ENCODE results near the gene KRTAP20-2.

DNA sequence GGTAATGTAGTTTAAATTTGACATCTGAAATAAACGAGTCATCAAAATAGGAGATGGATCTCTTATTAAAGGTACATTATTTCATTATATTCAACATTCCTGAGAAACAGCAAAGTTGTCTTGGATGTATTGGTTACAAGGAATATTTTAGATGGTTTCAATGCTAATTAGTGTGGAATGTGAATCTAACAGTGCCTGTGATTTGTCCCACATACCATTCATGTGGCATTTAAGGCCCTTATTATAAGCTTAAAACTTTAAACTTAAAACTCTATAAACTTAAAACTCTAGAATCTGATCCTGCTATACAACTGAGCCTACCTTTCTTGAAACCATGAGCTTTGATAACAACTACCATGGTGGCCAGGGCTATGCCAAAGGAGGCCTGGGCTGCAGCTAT, 34.2 kb upstream of the KRTAP20-2 start, which contains the start of gene KRTAP22-1:
- TF ChIP-seq RARB (CRISPR knock-in tag; IDR thresholded peaks at IDR 0.05) (no peak), GLIS3 (CRISPR knock-in tag; IDR thresholded peaks at IDR 0.05) (no peak), SNAI2 (CRISPR knock-in tag; IDR thresholded peaks at IDR 0.05) (no peak), ARNTL (CRISPR knock-in tag; IDR thresholded peaks at IDR 0.05; ENCODE audit: borderline replicate concordance, low read depth) (no peak), ZFP3 (CRISPR knock-in tag; IDR thresholded peaks at IDR 0.05) (no peak), ZNF70 (CRISPR knock-in tag; IDR thresholded peaks at IDR 0.05) (no peak), ZFP30 (CRISPR knock-in tag; IDR thresholded peaks at IDR 0.05) (no peak), TCF4 (CRISPR knock-in tag; IDR thresholded peaks at IDR 0.05; ENCODE audit: borderline replicate concordance) (no peak), ISL1 (CRISPR knock-in tag; IDR thresholded peaks at IDR 0.05) (no peak), ZC3H10 (CRISPR knock-in tag; IDR thresholded peaks at IDR 0.05) (no peak)
- TF ChIP-seq, protein P1, sequence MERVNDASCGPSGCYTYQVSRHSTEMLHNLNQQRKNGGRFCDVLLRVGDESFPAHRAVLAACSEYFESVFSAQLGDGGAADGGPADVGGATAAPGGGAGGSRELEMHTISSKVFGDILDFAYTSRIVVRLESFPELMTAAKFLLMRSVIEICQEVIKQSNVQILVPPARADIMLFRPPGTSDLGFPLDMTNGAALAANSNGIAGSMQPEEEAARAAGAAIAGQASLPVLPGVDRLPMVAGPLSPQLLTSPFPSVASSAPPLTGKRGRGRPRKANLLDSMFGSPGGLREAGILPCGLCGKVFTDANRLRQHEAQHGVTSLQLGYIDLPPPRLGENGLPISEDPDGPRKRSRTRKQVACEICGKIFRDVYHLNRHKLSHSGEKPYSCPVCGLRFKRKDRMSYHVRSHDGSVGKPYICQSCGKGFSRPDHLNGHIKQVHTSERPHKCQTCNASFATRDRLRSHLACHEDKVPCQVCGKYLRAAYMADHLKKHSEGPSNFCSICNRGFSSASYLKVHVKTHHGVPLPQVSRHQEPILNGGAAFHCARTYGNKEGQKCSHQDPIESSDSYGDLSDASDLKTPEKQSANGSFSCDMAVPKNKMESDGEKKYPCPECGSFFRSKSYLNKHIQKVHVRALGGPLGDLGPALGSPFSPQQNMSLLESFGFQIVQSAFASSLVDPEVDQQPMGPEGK (CRISPR knock-in tag; IDR thresholded peaks at IDR 0.05; ENCODE audit: borderline replicate concordance) = no peak
- TF ChIP-seq, protein P2, sequence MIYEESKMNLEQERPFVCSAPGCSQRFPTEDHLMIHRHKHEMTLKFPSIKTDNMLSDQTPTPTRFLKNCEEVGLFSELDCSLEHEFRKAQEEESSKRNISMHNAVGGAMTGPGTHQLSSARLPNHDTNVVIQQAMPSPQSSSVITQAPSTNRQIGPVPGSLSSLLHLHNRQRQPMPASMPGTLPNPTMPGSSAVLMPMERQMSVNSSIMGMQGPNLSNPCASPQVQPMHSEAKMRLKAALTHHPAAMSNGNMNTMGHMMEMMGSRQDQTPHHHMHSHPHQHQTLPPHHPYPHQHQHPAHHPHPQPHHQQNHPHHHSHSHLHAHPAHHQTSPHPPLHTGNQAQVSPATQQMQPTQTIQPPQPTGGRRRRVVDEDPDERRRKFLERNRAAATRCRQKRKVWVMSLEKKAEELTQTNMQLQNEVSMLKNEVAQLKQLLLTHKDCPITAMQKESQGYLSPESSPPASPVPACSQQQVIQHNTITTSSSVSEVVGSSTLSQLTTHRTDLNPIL (CRISPR knock-in tag; IDR thresholded peaks at IDR 0.05; ENCODE audit: low read depth) = no peak

Measured in SK-N-SH treated with all-trans-retinoic acid at 6 μM for 48 hours (cell line).